ACC112 (cell line): ENCODE data around the gene CLCN6.
"Not testable (repeated sequence)": the region's sequence is repeated elsewhere in the genome, so short reads cannot be mapped to it uniquely, and the experiment has no call there.

ENCODE experiments used
- H2AFZ ChIP-seq: fragments of 200-600 bp; sonication (generic); one replicate; pipeline ENCODE4 v1.6.0; 2017; ENCODE audit warnings: antibody characterized with exemption, low read length; ENCODE audit not compliant: unreplicated experiment
- H3K27ac ChIP-seq: fragments of 200-600 bp; sonication (generic); 2 replicates; pipeline ENCODE4 v1.5.1; 2014; ENCODE audit warnings: low read depth, mild to moderate bottlenecking, antibody characterized with exemption, low read length, moderate library complexity
- H3K27me3 ChIP-seq: fragments of 200-600 bp; sonication (generic); 2 replicates; pipeline ENCODE4 v1.6.1; 2014; ENCODE audit warnings: mild to moderate bottlenecking, antibody characterized with exemption, low read length, moderate library complexity, mixed read lengths; ENCODE audit not compliant: insufficient read depth
- H3K36me3 ChIP-seq: fragments of 200-600 bp; sonication (generic); 2 replicates; pipeline ENCODE4 v1.6.1; 2016; ENCODE audit warnings: mild to moderate bottlenecking, antibody characterized with exemption, low read length, moderate library complexity, mixed read lengths; ENCODE audit not compliant: insufficient read depth
- H3K4me1 ChIP-seq: fragments of 200-600 bp; sonication (generic); one replicate; pipeline ENCODE4 v1.6.1; 2016; ENCODE audit warnings: low read length, mixed read lengths; ENCODE audit not compliant: insufficient read depth, unreplicated experiment, control insufficient read depth
- H3K4me3 ChIP-seq: fragments of 200-600 bp; sonication (generic); 2 replicates; pipeline ENCODE4 v1.5.1; 2014; ENCODE audit warnings: mild to moderate bottlenecking, low read depth, low read length
- H3K79me2 ChIP-seq: fragments of 200-600 bp; sonication (generic); one replicate; pipeline ENCODE4 v1.6.0; 2016; ENCODE audit warnings: low read length; ENCODE audit not compliant: control insufficient read depth, unreplicated experiment, insufficient read depth

Gene CLCN6

DNA sequence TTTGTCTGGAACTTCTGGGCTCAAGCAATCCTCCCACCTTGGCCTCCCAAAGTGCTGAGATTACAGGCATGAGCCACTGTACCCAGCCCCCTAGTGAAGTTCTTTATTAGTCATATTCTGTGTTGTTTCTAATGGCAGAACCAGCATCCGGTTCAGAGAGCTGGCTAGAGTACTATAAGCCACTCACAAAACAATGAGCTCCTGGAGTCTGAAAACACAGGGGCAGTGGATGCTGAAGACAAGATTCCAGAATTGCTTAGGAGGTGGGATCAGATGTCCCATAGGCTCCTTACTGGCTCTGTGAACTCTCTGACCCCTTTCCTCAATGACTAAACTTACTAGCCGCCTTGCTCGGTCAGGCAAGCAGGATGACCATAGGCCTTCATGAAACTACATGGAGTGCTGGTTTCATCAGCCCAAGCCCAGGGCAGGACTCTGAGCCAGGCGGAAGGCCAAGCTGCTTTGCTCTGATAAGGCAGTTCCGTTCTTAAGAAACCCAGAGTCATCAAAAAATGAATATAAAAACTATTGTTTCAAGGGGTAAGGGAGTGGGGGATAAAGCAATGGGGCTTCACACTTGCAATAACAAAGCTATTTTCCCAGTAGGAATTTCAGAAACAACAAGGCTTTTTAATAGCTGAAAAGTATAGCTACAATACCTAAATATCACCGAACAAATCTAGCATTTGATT lies 8.3 kb upstream of the CLCN6 start:
- peak overlapping the region; percentile 92 for H3K27ac ChIP-seq
- peaks cover 6% of the 10 kb centered on the region; the same call in 1 of the 2 replicates for H3K36me3 ChIP-seq
- H2AFZ ChIP-seq = no peak overlapping the region
- peaks cover 8% of the 10 kb centered on the region for H3K79me2 ChIP-seq
- no peaks in the 10 kb centered on the region for H3K27me3 ChIP-seq
- H3K4me3 ChIP-seq = no peak overlapping the region
- peaks cover 24% of the 10 kb centered on the region for H3K4me1 ChIP-seq

DNA sequence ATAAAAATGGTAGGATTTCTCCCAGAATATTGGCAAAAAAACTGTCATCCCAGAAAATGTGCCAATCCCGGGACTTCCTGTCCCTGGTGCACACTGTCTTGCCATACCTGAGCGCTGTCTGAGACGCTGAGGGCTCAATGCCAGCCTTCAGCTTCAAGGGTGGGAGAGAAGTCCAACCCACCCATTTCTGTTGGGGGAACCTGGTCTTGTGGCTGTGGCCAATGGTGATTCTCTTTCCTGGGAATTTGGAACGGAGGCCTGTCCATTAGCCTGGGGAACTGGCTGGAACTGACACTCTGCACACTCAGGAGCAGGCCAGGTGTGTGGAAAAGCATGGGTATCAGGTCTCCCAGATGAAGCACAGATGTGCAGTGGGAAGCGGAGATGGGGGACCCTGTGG lies 6.9 kb upstream of the CLCN6 start:
- Histone ChIP-seq H3K4me1 (peaks cover 29% of the 10 kb centered on the region), H2AFZ (no peak overlapping the region), H3K36me3 (peaks cover 6% of the 10 kb centered on the region; the same call in 1 of the 2 replicates)

DNA sequence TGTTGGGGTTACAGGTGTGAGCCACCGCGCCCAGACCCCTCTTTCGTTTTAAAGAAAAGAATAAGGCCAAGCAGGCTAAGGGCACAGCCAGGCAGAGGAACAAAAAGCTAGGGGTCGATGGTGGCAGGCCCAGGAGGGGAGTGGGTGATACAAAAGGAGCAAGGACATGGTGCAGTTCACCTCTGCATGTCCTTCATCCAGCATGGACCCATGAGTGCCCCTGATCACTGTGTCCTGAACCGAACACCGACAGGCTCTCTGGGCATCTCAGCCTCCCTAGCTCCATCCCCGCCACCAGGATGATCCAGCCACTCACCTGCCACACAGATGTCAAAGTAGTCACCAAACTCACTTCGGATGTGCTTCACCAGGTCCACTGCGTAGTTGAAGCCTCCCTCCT lies 6.1 kb upstream of the CLCN6 start:
- Histone ChIP-seq H3K36me3 (peaks cover 6% of the 10 kb centered on the region; the same call in 1 of the 2 replicates), H2AFZ (no peak overlapping the region), H3K79me2 (peaks cover 15% of the 10 kb centered on the region), H3K27me3 (no peaks in the 10 kb centered on the region), H3K4me3 (no peak overlapping the region), H3K27ac (no peak overlapping the region), H3K4me1 (peaks cover 35% of the 10 kb centered on the region)

More for the DNA sequence above, 6.9 kb upstream of the CLCN6 start:
- H3K79me2 ChIP-seq = peaks cover 15% of the 10 kb centered on the region
- no peaks in the 10 kb centered on the region for H3K27me3 ChIP-seq
- no peak overlapping the region for H3K4me3 ChIP-seq
- H3K27ac ChIP-seq = no peak overlapping the region

DNA sequence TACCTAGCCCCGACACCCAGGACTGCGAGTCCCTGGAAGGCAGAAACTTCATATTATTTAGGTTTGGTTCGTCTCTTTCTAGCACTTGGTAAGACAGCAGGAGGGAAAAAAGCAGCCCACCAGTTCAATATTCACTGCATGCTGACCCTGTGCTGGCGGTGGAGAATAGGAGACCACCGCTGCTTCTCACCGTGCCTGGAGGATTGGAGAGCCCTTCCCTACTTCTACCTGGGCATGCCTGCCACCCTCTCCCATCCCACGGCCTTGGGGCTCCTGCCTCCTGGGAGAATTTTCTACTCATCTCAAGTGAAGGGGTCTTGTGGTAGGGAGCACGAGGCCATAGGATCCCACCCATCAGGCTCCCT lies 5.6 kb upstream of the CLCN6 start:
- Histone ChIP-seq H3K27me3 (no peaks in the 10 kb centered on the region), H2AFZ (no peak overlapping the region), H3K4me1 (peaks cover 35% of the 10 kb centered on the region), H3K27ac (no peak overlapping the region), H3K79me2 (peaks cover 15% of the 10 kb centered on the region), H3K4me3 (no peak overlapping the region), H3K36me3 (peaks cover 6% of the 10 kb centered on the region; the same call in 1 of the 2 replicates)

DNA sequence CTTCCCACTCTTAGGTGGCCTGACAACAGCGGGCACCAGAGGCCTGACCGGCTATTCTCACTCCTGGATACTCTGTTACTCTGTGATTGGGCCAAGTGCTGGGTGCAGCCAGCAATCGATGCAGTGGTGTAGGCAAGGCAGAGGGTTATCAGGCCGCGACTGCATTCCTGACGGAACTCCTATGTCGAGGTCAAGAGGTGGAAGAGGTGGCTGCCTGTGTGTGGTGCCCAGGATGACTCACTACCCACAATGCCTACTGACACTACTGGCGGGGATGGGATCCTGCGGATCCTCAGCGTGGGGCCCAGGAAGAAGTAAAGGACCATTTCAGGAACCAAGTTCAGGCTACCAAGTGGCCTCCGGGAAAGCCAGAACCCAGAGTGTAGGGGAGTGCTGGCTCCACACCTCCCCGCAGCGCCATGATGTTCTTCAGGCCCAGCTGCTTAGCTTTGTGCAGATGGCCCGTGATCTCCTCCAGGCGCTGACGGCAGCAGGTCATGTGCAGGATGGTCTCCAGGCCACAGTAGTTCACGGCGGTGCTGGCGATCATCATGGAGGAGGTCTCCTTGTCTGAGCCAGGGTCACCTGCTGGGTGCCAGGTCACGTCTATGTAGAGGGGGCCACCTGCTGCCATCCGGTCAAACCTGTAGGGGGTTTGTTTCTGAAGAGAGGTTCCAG lies 5.1 kb upstream of the CLCN6 start:
- no peak overlapping the region for H2AFZ ChIP-seq
- peaks cover 15% of the 10 kb centered on the region for H3K79me2 ChIP-seq

DNA sequence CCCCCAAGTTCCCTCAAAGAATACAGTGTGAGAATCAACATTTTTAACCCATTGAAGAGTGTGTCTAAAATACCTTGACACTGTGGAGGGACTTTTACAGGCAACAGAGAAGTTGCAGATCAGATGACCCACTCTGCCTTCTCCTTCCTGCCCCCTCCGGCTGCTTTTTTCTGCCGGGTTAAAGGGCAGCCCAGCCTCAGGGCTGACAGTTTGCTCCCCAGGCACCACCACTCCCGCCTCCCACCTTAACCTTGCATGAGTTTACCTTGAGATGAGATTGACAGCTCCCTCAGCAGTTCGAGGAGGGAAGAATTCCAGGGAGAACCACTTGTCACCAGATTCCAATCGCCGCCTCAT lies 3.4 kb upstream of the CLCN6 start:
- no peaks in the 10 kb centered on the region for H3K27me3 ChIP-seq
- peak overlapping the region; percentile 29 for H3K27ac ChIP-seq
- peaks cover 29% of the 10 kb centered on the region for H3K4me1 ChIP-seq
- H3K79me2 ChIP-seq = peaks cover 28% of the 10 kb centered on the region
- no peaks in the 10 kb centered on the region for H3K36me3 ChIP-seq
- H3K4me3 ChIP-seq = peak overlapping the region; percentile 82
- peak overlapping the region; percentile 28 for H2AFZ ChIP-seq

More for the DNA sequence above, 5.1 kb upstream of the CLCN6 start:
- peaks cover 34% of the 10 kb centered on the region for H3K4me1 ChIP-seq
- no peak overlapping the region for H3K27ac ChIP-seq
- no peaks in the 10 kb centered on the region for H3K27me3 ChIP-seq
- H3K4me3 ChIP-seq = no peak overlapping the region
- peaks cover 2% of the 10 kb centered on the region; the same call in 1 of the 2 replicates for H3K36me3 ChIP-seq

DNA sequence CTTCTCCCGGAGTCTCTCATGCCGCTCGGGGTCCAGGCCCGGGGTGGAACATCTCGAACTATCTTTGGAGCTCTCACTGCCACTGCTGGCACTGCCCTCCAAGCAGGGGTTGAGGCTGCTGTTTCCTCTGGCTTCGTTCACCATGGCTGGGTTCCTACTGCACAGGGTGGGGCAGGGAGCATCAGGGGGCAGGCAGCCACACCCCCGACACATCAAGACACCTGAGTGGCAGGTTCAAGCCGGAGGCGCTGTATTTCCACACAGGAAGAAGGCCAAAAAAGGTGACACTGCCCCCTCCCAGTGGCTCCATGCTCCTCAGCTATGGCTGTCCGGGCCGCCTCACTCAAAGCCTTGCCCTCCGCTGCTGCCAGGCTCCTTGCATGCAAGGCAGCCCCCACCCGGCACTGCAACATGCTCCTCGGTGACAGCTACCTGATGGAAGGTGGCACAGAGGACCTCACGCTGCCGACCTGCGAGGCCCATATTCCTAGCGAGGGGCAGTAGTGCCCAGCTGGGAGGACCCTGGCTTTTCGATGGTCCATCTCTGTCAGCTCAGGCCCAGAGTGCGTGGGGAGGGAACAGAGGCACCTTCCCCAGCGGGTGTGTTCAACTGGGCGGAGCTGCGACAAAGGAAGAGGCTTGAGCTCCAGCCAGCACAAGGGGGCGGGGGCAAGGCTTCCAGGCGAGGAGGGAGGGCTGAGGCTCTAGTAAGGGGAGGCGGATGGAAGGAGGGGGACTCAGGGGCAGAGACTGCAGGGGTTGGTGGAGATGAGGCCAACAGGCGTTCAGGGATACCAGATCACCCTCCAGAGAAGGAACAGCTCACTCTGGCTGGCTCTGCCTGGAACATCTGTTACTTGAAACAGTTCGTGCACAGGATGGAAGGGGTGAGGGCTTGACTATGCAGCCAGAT lies 2.8 kb upstream of the CLCN6 start:
- H3K4me1 ChIP-seq = peaks cover 29% of the 10 kb centered on the region
- H2AFZ ChIP-seq = peak overlapping the region; percentile 28
- H3K27ac ChIP-seq = peak overlapping the region; percentile 76
- peak overlapping the region; percentile 82 for H3K4me3 ChIP-seq
- no peaks in the 10 kb centered on the region for H3K27me3 ChIP-seq
- H3K36me3 ChIP-seq = no peaks in the 10 kb centered on the region
- peaks cover 32% of the 10 kb centered on the region for H3K79me2 ChIP-seq

DNA sequence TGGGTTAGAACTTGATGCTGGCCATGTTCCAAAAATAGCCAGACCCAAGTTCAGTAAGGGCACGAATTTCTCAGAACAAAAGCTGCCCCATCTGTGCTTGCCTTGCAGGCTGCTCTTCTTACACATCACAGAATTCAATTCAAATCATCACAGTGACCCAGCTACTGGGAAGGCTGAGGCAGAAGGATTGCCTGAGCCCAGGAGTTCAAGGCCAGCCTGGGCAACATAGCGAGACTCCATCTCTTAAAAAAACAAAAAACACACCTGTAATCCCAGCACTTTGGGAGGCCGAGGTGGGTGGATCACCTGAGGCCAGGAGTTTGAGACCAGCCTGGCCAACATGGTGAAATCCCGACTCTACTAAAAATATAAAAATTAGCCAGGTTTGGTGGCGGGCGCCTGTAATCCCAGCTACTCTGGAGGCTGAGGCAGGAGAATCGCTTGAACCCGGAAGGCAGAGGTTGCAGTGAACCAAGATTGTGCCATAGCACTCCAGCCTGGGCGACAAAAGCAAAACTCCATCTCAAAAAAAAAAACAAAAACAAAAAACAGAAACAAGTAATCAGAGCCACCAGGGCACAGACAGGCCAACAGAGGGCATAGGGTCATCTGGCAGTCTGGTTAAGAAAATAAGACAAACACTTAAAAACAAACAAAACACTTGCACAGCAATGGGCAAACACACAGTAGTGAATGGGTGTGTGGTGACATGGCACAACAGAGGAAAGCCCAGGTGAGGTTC lies 1.9 kb upstream of the CLCN6 start:
- Histone ChIP-seq H3K4me1 (peaks cover 29% of the 10 kb centered on the region), H3K27ac (peak overlapping the region; percentile 76), H3K4me3 (peak overlapping the region; percentile 83), H3K79me2 (peaks cover 37% of the 10 kb centered on the region)
- H3K27me3 ChIP-seq, H2AFZ ChIP-seq, H3K36me3 ChIP-seq: not testable (repeated sequence)

DNA sequence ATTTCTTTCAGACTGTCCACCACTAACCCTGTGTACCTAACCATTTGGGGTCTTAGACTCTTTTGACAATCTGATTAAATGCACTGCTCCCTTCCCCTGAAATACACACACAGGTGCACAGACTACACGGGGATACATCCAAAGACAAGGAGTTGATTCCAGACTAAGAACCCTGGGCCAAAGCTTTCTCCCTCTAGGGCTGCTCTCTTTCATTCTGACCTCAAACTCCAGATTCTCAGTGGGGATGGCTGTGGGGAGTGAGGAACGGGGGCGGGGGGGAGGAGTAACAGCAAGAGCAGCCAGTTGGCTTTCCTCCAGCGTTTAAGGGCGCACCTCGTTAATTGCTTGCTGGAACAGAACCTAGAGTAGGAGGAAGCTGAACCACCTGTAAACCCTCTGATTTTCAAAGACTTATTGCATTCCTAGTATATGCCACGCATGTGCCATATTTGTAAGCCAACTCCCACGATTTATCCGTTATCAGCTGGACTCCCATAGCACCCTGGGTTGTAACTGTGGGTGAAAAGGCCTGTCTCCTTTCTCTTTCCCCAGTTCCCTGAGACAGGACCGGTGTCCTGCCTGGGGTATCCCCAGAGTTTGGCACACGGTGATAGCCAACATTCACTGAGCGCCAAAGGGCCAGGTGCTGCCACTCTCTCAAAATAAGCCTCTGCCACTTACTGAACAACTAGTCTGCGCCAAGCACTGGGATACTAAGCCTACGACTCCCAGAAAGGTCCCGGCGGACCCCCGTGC lies 1.1 kb upstream of the CLCN6 start:
- Histone ChIP-seq H3K36me3 (no peaks in the 10 kb centered on the region), H3K4me3 (peak overlapping the region; percentile 83), H3K27me3 (no peaks in the 10 kb centered on the region), H3K79me2 (peaks cover 40% of the 10 kb centered on the region), H3K4me1 (peaks cover 29% of the 10 kb centered on the region), H2AFZ (no peak overlapping the region), H3K27ac (peak overlapping the region; percentile 76)
